HCT116 (cell line): ENCODE results near the gene CIAO2A. TPM values are rescaled to one million over a fixed set of nuclear protein-coding genes. Genes with fewer than 3 reads are reported as not detected.

ENCODE experiments used
- ATAC-seq: fragments of 200-7000 bp; cut with Tn5 transposase; 2 replicates; pipeline ENCODE4 v1.9.1; 2020; ENCODE audit warnings: mild to moderate bottlenecking, moderate library complexity
- BruUV-seq: library from RNA; stranded (reverse); fragments of 400-500 nt; replicated peaks from 2 replicates; lab custom pipeline; 2021; lab: Mats Ljungman, UMichigan
- CTCF ChIA-PET: fragments of 300-600 bp; sonication (Branson Sonifier 250); formaldehyde crosslinking; loops from one replicate; lab custom pipeline; 2021; ENCODE audit warnings: antibody characterized with exemption; lab: Charles Lee
- POLR2A ChIA-PET: fragments of 300-600, 350-600 bp; sonication (Branson Sonifier 250); formaldehyde crosslinking; loops from one replicate; lab custom pipeline; 2021; ENCODE audit warnings: antibody characterized with exemption; lab: Charles Lee
- RAD21 ChIA-PET, 2 experiments: fragments of 300-600 bp; sonication (Branson Sonifier 250); formaldehyde crosslinking; loops; one replicate each; lab custom pipeline; 2023; ENCODE audit warnings: low total read pairs in 2 of 2; ENCODE audit not compliant: uncharacterized antibody in 2 of 2, unreplicated experiment in 2 of 2, low non-redundant PET in 1 of 2; lab: Charles Lee
- DNase-seq: peaks from one replicate; pipeline ENCODE4 v3.0.0-alpha.2; 2010; ENCODE audit warnings: low read depth, low spot score
- H2AFZ ChIP-seq: fragments of 200-600 bp; shearing (Covaris generic), sonication (generic); 2 replicates; pipeline ENCODE4 v1.6.1; 2017; ENCODE audit warnings: low read depth, mixed run types, mixed read lengths, antibody characterized with exemption, low read length; ENCODE audit not compliant: poor library complexity, severe bottlenecking
- H3K27ac ChIP-seq: 2 replicates; pipeline ENCODE4 v1.5.1; 2012; ENCODE audit warnings: low read depth, low read length
- H3K27me3 ChIP-seq: fragments of 200-600 bp; sonication (generic); 2 replicates; pipeline ENCODE4 v1.6.1; 2016; ENCODE audit warnings: mixed run types, low read length, mixed read lengths; ENCODE audit not compliant: insufficient read depth
- H3K36me3 ChIP-seq, 2 experiments: fragments of 200-500 bp in 1 of 2; fragments of 200-600 bp in 1 of 2; sonication (Bioruptor generic) in 1 of 2; sonication (generic) in 1 of 2; 2 replicates each; pipeline versions ENCODE4 v1.5.1 to v1.6.1; 2014 to 2016; ENCODE audit warnings: low read length in 2 of 2, inconsistent platforms in 1 of 2, mixed read lengths in 1 of 2, mixed run types in 1 of 2; ENCODE audit not compliant: insufficient read depth in 2 of 2, control insufficient read depth in 1 of 2
- H3K4me1 ChIP-seq, 2 experiments: fragments of 200-600 bp in 1 of 2; sonication (generic) in 1 of 2; 2 replicates each; pipeline versions ENCODE4 v1.5.1 to v1.6.1; 2012 to 2017; ENCODE audit warnings: low read length in 2 of 2, inconsistent platforms in 1 of 2, mild to moderate bottlenecking in 1 of 2, mixed read lengths in 1 of 2, mixed run types in 1 of 2, moderate library complexity in 1 of 2; ENCODE audit not compliant: insufficient read depth in 2 of 2, control insufficient read depth in 1 of 2
- H3K4me2 ChIP-seq: fragments of 200-600 bp; sonication (generic); 2 replicates; pipeline ENCODE4 v1.6.1; 2017; ENCODE audit warnings: mixed run types, low read length, mixed read lengths
- H3K4me3 ChIP-seq, 2 experiments: fragments of 200-600 bp in 1 of 2; sonication (generic) in 1 of 2; replicated peaks in 1 of 2; 2 replicates each; pipeline ENCODE4 v1.5.1; 2011 to 2016; ENCODE audit warnings: low read length in 2 of 2, control low read depth in 1 of 2, low read depth in 1 of 2, mild to moderate bottlenecking in 1 of 2, mixed read lengths in 1 of 2, mixed run types in 1 of 2
- H3K79me2 ChIP-seq: fragments of 200-600 bp; sonication (generic); 2 replicates; pipeline ENCODE4 v1.6.1; 2017; ENCODE audit warnings: mild to moderate bottlenecking, mixed run types, low read length, moderate library complexity, mixed read lengths; ENCODE audit not compliant: insufficient read depth
- H3K9ac ChIP-seq: fragments of 200-600 bp; sonication (generic); 2 replicates; pipeline ENCODE4 v1.6.1; 2016; ENCODE audit warnings: low read length, mixed read lengths
- H3K9me2 ChIP-seq: fragments of 200-600 bp; sonication (generic), shearing (Covaris generic); 2 replicates; pipeline ENCODE4 v1.6.1; 2017; ENCODE audit warnings: mixed run types, mild to moderate bottlenecking, moderate library complexity; ENCODE audit not compliant: insufficient read depth
- H3K9me3 ChIP-seq, 2 experiments: fragments of 200-500 bp in 1 of 2; fragments of 200-600 bp in 1 of 2; sonication (Bioruptor generic) in 1 of 2; sonication (generic) in 1 of 2; 2 replicates each; pipeline ENCODE4 v1.6.1; 2014 to 2017; ENCODE audit warnings: low read length in 2 of 2, mixed read lengths in 2 of 2, inconsistent platforms in 1 of 2, low read depth in 1 of 2, mild to moderate bottlenecking in 1 of 2, mixed run types in 1 of 2, moderate library complexity in 1 of 2; ENCODE audit not compliant: control insufficient read depth in 1 of 2, insufficient read depth in 1 of 2
- H4K20me1 ChIP-seq: fragments of 200-600 bp; sonication (generic), shearing (Covaris generic); 2 replicates; pipeline ENCODE4 v1.6.1; 2017; ENCODE audit warnings: mixed run types, mild to moderate bottlenecking, moderate library complexity; ENCODE audit not compliant: insufficient read depth
- CBX3 ChIP-seq: IDR thresholded peaks from 2 replicates; pipeline ENCODE4 v1.6.1; 2012; ENCODE audit warnings: low read depth
- CEBPB ChIP-seq: IDR thresholded peaks from 2 replicates; pipeline ENCODE4 v1.6.1; 2012; ENCODE audit warnings: low read depth
- EGR1 ChIP-seq: IDR thresholded peaks from 2 replicates; pipeline ENCODE4 v1.6.1; 2012; ENCODE audit warnings: low read depth
- ELF1 ChIP-seq: IDR thresholded peaks from 2 replicates; pipeline ENCODE4 v1.6.1; 2012; ENCODE audit warnings: low read depth, borderline replicate concordance
- EZH2 ChIP-seq: fragments of 200-600 bp; sonication (generic); IDR thresholded peaks from 2 replicates; pipeline ENCODE4 v1.6.1; 2017; ENCODE audit warnings: antibody characterized with exemption, mixed run types
- EZH2phosphoT487 ChIP-seq: fragments of 200-600 bp; IDR thresholded peaks from 2 replicates; pipeline ENCODE4 v1.6.1; 2018; ENCODE audit warnings: antibody characterized with exemption, borderline replicate concordance
- FOSL1 ChIP-seq: IDR thresholded peaks from 2 replicates; pipeline ENCODE4 v1.6.1; 2012; ENCODE audit warnings: low read depth
- JUND ChIP-seq: IDR thresholded peaks from 2 replicates; pipeline ENCODE4 v1.6.1; 2012
- POLR2AphosphoS5 ChIP-seq: IDR thresholded peaks from 2 replicates; pipeline ENCODE4 v1.6.1; 2011; ENCODE audit warnings: mild to moderate bottlenecking, low read depth, low read length, moderate library complexity
- RAD21 ChIP-seq: IDR thresholded peaks from 2 replicates; pipeline ENCODE4 v1.6.1; 2012; ENCODE audit warnings: low read depth, mild to moderate bottlenecking
- SP1 ChIP-seq: IDR thresholded peaks from 2 replicates; pipeline ENCODE4 v1.6.1; 2012; ENCODE audit warnings: low read depth
- YY1 ChIP-seq: IDR thresholded peaks from 2 replicates; pipeline ENCODE4 v1.6.1; 2011; ENCODE audit warnings: low read length, low read depth, moderate library complexity, mild to moderate bottlenecking; ENCODE audit not compliant: insufficient replicate concordance; ENCODE audit errors: extremely low read depth
- ZFX ChIP-seq: fragments of 450-650 bp; IDR thresholded peaks from 2 replicates; pipeline ENCODE4 v1.6.1; 2017
- intact Hi-C: fragments of 100-400 bp; cut with micrococcal nuclease; formaldehyde crosslinking; loops from 2 replicates; pipeline ENCODE4 v1.10.0; 2022
- total RNA-seq: library from RNA; stranded (reverse); gene quantifications from one replicate; pipeline ENCODE4 v1.2.1, GENCODE V29; 2021; ENCODE audit not compliant: unreplicated experiment
- TF ChIP-seq, protein P1 (sequence below): IDR thresholded peaks from 2 replicates; pipeline ENCODE4 v1.6.1; 2012
- TF ChIP-seq, protein P2 (sequence below): IDR thresholded peaks from 2 replicates; pipeline ENCODE4 v1.6.1; 2012
- TF ChIP-seq, protein P3 (sequence below), 3 experiments: fragments of 200-600 bp in 1 of 3; sonication (generic) in 1 of 3; IDR thresholded peaks in 2 of 3; conservative IDR thresholded peaks in 1 of 3; 2 replicates each; pipeline ENCODE4 v1.5.1; 2012 to 2017; ENCODE audit warnings: low read depth in 2 of 3, low read length in 2 of 3, antibody characterized with exemption in 1 of 3, borderline replicate concordance in 1 of 3, control low read depth in 1 of 3, mild to moderate bottlenecking in 1 of 3, mixed read lengths in 1 of 3, mixed run types in 1 of 3, moderate library complexity in 1 of 3; ENCODE audit not compliant: insufficient read depth in 1 of 3
- TF ChIP-seq, protein P4 (sequence below): IDR thresholded peaks from 2 replicates; pipeline ENCODE4 v1.6.1; 2011; ENCODE audit warnings: mild to moderate bottlenecking, low read length, moderate library complexity; ENCODE audit not compliant: insufficient replicate concordance; ENCODE audit errors: extremely low read depth

CIAO2A gene
- total RNA-seq, 1 experiment from 2014 or later = 69.3 TPM

DNA sequence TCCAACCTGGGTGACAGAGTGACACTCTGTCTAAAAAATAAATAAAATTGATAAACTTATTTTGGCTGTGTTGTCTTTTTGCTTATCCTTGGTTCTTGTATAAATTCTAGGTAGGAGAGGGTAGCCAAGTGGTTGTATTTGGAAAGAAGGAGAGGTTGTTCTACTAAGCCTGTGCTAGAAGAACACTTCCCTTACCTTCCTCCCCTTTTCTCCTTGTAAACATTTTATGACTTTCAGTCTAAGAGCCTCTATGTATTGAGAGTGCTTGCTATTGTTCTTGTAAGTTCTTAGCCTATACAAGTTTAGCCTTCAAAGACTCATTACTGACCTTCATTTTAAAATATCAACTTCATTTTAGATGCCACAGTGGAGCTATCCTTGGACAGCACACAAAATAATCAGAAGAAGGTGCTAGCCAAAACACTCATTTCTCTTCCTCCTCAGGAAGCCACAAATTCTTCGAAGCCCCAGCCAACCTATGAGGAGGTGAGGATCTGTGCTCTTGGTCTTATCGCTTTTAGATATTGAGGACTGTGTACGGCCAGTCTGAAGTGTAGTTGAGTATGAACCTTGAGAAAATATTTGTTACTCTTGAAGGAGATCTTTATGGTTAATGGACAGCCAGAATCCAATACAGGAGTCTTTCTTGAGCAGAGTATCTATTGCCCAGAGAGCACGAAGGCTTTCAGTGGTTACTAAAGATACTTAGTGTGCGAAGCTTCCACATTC lies 24.3 kb upstream of the CIAO2A start:
- H4K20me1 ChIP-seq = no peaks in the 10 kb centered on the region
- no peaks in the 10 kb centered on the region for H3K4me1 ChIP-seq
- H3K27ac ChIP-seq = no peak overlapping the region
- no peak overlapping the region for H3K4me3 ChIP-seq
- H3K9me3 ChIP-seq = no peaks in the 10 kb centered on the region
- no peaks in the 10 kb centered on the region; the same call in 1 of the 2 replicates for H3K79me2 ChIP-seq
- no peaks in the 10 kb centered on the region for H3K27me3 ChIP-seq
- no peak for TF ChIP-seq EZH2
- TF ChIP-seq EZH2phosphoT487 = no peak
- TF ChIP-seq, protein P1, sequence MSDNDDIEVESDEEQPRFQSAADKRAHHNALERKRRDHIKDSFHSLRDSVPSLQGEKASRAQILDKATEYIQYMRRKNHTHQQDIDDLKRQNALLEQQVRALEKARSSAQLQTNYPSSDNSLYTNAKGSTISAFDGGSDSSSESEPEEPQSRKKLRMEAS = no peak
- TF ChIP-seq EGR1 = no peak
- no peak for TF ChIP-seq ZFX
- TF ChIP-seq CEBPB = no peak
- TF ChIP-seq CBX3 = no peak
- no peak for TF ChIP-seq SP1
- TF ChIP-seq RAD21 = no peak
- no peak for TF ChIP-seq ELF1
- TF ChIP-seq JUND = no peak
- no peak for TF ChIP-seq POLR2AphosphoS5
- TF ChIP-seq, protein P2, sequence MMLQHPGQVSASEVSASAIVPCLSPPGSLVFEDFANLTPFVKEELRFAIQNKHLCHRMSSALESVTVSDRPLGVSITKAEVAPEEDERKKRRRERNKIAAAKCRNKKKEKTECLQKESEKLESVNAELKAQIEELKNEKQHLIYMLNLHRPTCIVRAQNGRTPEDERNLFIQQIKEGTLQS = no peak
- TF ChIP-seq FOSL1 = no peak
- TF ChIP-seq, protein P3, sequence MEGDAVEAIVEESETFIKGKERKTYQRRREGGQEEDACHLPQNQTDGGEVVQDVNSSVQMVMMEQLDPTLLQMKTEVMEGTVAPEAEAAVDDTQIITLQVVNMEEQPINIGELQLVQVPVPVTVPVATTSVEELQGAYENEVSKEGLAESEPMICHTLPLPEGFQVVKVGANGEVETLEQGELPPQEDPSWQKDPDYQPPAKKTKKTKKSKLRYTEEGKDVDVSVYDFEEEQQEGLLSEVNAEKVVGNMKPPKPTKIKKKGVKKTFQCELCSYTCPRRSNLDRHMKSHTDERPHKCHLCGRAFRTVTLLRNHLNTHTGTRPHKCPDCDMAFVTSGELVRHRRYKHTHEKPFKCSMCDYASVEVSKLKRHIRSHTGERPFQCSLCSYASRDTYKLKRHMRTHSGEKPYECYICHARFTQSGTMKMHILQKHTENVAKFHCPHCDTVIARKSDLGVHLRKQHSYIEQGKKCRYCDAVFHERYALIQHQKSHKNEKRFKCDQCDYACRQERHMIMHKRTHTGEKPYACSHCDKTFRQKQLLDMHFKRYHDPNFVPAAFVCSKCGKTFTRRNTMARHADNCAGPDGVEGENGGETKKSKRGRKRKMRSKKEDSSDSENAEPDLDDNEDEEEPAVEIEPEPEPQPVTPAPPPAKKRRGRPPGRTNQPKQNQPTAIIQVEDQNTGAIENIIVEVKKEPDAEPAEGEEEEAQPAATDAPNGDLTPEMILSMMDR (IDR thresholded peaks at IDR 0.05 in 2 of 3, conservative IDR thresholded peaks at IDR 0.05 in 1 of 3; ENCODE audit: borderline replicate concordance in 1 of 3, insufficient read depth in 1 of 3, low read depth in 2 of 3, low read length in 2 of 3) = no peak
- TF ChIP-seq, protein P4, sequence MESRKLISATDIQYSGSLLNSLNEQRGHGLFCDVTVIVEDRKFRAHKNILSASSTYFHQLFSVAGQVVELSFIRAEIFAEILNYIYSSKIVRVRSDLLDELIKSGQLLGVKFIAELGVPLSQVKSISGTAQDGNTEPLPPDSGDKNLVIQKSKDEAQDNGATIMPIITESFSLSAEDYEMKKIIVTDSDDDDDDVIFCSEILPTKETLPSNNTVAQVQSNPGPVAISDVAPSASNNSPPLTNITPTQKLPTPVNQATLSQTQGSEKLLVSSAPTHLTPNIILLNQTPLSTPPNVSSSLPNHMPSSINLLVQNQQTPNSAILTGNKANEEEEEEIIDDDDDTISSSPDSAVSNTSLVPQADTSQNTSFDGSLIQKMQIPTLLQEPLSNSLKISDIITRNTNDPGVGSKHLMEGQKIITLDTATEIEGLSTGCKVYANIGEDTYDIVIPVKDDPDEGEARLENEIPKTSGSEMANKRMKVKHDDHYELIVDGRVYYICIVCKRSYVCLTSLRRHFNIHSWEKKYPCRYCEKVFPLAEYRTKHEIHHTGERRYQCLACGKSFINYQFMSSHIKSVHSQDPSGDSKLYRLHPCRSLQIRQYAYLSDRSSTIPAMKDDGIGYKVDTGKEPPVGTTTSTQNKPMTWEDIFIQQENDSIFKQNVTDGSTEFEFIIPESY = no peak
- no peak for TF ChIP-seq YY1
- peaks cover 32 to 46% of the 10 kb centered on the region in 2 experiments; a peak in 3 of 4 replicates for H3K36me3 ChIP-seq
- RAD21 ChIA-PET = no interaction called here
- no TSS peak for BruUV-seq
- CTCF ChIA-PET = interaction anchor here (0.9 kb wide), 1 partner anchor 508 kb away, joined by 3 read pairs; no protein-coding TSS in a partner anchor
- no peak overlapping the region for H3K4me2 ChIP-seq
- no peak overlapping the region for H3K9ac ChIP-seq
- H3K9me2 ChIP-seq = no peaks in the 10 kb centered on the region
- POLR2A ChIA-PET = no interaction called here
- DNase-seq (no peak), ATAC-seq (no peak)
- H2AFZ ChIP-seq = no peak overlapping the region
- intact Hi-C loops = no loop called here
